Cardiac fibroblast (primary cell): Measurements from ENCODE around the gene LRRC26.
"Not testable (repeated sequence)": the region's sequence is repeated elsewhere in the genome, so short reads cannot be mapped to it uniquely, and the experiment has no call there.

Source experiments
- DNase-seq, 2 donors: peaks; one replicate each; pipeline versions ENCODE4 v3.0.0 to v3.0.0-alpha.2; 2010; ENCODE audit warnings: low read depth in 2 of 2
- H3K4me3 ChIP-seq, 2 donors: replicated peaks in 1 of 2; 1 replicate in 1 of 2; 2 replicates in 1 of 2; pipeline ENCODE4 v1.5.1; 2011; ENCODE audit warnings: low read depth in 2 of 2, low read length in 2 of 2, mild to moderate bottlenecking in 2 of 2, moderate library complexity in 1 of 2
- CTCF ChIP-seq: IDR thresholded peaks from one replicate; pipeline ENCODE4 v1.5.1; 2011; ENCODE audit warnings: low read depth, mild to moderate bottlenecking, low read length, inconsistent platforms

LRRC26 gene

GRCh38 chr9:137129456-137130175, 40.2 kb downstream of the LRRC26 start:
- no peak for TF ChIP-seq CTCF
- H3K4me3 ChIP-seq, result peak overlapping the region; percentile 75 to 79
- DNase-seq, result peak; percentile 92 to 93

GRCh38 chr9:137128862-137129455, 40.9 kb downstream of the LRRC26 start:
- peak overlapping the region; percentile 75 to 79 for H3K4me3 ChIP-seq
- TF ChIP-seq CTCF, result no peak
- peak; percentile 34 to 40 for DNase-seq

- no peak for TF ChIP-seq CTCF
- peak overlapping the region; percentile 75 to 79 for H3K4me3 ChIP-seq
- DNase-seq, result no peak
These were observed 41.5 kb downstream of the LRRC26 start for GRCh38 chr9:137128158-137128861.

GRCh38 chr9:137127301-137128157, 42.3 kb downstream of the LRRC26 start:
- peak; percentile 32 to 38 for DNase-seq

GRCh38 chr9:137126786-137127185, 43.1 kb downstream of the LRRC26 start:
- no peak overlapping the region for H3K4me3 ChIP-seq
- no peak for TF ChIP-seq CTCF
- no peak for DNase-seq

More at GRCh38 chr9:137127301-137128157, 42.3 kb downstream of the LRRC26 start:
- no peak for TF ChIP-seq CTCF
- H3K4me3 ChIP-seq, result peak overlapping the region; percentile 3 to 32

GRCh38 chr9:137123952-137124462, 45.8 kb downstream of the LRRC26 start:
- DNase-seq, H3K4me3 ChIP-seq: not testable (repeated sequence)
